HG03060 (cell line): ENCODE measurements around the gene CELF6.
"Not testable (repeated sequence)": the region's sequence is repeated elsewhere in the genome, so short reads cannot be mapped to it uniquely, and the experiment has no call there.

Experiments
- ATAC-seq: cut with Tn5 transposase; IDR thresholded peaks from one replicate; pipeline ENCODE4 v1.9.1; 2021; ENCODE audit warnings: low read depth, moderate number of reproducible peaks; ENCODE audit not compliant: unreplicated experiment

CELF6 gene

GRCh38 chr15:72318408-72318942 is 1.5 kb downstream of the CELF6 start:
- ATAC-seq: no peak

GRCh38 chr15:72315706-72316370 is 4.1 kb downstream of the CELF6 start:
- ATAC-seq: no peak

- no peak for ATAC-seq
Observed at GRCh38 chr15:72313881-72314280, 6.1 kb downstream of the CELF6 start.

DNA sequence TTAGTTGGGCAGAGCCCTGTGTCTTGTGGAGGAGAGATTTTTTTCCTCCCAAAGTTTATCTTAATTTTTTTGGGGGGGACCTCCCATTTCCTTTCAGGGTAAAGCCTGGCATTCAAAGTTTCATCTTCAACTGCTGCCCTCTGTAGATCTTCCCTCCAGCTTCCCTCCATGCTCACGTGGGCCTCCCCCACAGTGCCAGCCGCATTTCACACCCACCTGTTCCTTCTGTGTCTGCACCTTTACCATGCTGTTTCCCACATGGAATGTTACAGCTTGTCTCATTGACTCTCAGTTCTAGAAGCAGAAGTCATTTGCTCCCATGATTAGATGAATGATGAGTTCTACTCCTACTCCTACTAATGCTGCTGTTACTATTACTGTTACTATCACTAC is 6.5 kb downstream of the CELF6 start:
- ATAC-seq: no peak

- no peak for ATAC-seq
Observed at GRCh38 chr15:72312605-72313447, 7.1 kb downstream of the CELF6 start.

GRCh38 chr15:72307026-72307425 is 12.9 kb downstream of the CELF6 start:
- no peak for ATAC-seq

- no peak for ATAC-seq
Observed at GRCh38 chr15:72306211-72306785, 13.7 kb downstream of the CELF6 start.

DNA sequence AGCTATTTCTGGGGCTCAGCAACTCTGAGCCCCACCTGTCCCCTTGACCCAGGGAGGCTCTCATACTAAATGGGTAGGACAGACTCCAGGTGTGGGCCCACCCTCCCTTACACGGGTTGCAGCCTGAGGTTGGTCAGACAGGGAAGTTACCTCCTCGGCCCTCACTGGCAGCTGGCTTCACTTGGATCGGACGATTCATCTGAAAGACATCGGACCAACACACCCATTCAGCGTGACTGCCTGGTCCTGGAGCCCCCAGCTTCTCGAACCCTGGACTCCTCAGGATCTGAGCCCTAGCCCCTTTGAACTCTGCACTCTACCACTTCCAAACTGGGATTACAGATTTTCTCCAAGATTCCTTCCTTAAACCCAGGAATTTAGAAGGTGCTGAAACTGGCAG is 15.4 kb downstream of the CELF6 start:
- ATAC-seq: no peak

GRCh38 chr15:72302955-72303354 is 17.0 kb downstream of the CELF6 start:
- no peak for ATAC-seq

- no peak for ATAC-seq
Observed at GRCh38 chr15:72289597-72290325, 30.2 kb downstream of the CELF6 start.

GRCh38 chr15:72288796-72289596 is 31.0 kb downstream of the CELF6 start:
- ATAC-seq: no peak

DNA sequence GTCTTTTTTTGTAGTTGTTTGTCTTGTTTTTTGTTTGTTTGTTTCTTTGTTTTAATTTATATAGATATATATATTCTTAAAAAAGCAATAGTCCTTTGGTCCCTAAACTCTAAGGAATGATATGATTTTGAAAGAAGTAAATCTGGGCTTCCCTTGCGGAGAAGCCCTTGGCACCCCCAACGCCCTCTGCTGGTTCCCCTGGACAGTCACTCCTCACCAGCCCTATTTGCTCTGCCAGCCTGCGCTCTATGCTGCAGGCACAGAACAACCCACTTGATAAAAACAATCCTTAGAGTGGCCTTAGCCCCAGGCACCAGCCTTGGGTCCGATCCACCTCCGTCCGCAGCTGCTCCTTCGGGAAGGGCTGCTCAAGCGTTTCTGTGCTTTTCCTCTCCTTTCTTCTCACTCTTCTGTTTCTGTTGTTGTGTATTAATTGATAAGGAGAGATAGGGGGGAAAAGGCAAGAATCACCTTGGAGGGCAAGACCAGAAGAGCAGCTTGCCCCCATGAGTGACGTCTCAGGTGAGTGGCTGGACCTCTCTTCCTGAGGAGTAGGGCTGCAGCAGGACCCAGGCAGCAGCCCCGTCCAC is 33.9 kb downstream of the CELF6 start:
- ATAC-seq: no peak

GRCh38 chr15:72285402-72285801 is 34.6 kb downstream of the CELF6 start:
- ATAC-seq: no peak

DNA sequence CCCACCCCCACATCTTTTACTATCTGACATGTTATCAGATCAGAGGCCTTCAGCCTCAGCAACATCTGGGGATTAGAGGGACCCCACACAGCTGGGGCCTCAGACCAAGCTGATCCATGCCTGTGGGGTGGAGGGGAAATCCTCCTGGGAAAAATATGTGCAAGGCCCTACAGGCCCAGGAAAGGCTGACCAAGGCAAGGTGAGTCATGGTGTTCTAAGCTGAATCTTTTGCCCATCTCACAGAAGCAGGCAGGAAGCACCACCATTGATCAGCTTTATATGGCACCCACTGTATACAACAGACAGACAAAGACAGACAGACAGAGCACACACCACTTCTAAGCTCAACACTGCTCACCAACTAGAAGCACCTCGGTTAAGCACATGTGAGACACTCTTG is 35.2 kb downstream of the CELF6 start:
- no peak for ATAC-seq

DNA sequence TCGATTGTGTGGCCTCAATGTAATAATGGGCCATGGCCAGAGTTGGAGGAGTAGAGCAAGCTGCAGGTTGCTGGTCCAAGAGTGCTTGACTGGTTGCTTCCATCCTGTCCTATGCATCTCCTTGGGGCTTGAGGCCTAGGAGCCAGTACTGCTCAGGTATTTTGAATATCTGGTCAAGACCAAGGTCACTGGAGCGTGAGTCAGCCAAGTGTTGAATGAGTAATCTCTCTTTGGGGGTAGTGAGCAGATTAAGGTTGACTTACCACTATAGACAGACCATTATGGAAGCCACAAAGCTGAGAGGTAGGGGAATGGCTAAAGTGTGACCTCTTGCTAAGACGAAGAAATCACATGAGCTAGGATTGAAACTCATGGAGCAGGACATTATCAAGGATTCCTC is 38.2 kb downstream of the CELF6 start:
- ATAC-seq: no peak

DNA sequence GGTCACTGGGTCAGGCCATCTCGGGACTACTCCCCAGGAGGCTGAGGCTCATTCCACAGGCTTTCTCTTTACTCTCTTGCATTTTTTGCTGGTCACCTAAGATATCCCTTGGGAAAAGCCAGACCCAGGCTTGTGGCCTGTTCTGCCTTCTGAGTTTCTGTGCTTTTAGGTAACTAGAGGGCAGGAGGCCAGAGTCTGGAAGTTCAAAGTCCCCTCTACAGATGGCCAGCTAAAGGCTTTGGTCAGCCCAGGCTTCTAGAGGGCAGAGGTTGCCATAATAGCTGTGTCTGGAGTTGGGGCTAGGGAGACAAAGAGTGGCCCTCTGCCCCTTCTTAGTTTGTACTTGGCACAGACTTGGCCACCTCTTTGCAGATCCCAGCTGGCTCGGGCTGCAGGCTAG is 39.2 kb downstream of the CELF6 start:
- ATAC-seq: no peak

DNA sequence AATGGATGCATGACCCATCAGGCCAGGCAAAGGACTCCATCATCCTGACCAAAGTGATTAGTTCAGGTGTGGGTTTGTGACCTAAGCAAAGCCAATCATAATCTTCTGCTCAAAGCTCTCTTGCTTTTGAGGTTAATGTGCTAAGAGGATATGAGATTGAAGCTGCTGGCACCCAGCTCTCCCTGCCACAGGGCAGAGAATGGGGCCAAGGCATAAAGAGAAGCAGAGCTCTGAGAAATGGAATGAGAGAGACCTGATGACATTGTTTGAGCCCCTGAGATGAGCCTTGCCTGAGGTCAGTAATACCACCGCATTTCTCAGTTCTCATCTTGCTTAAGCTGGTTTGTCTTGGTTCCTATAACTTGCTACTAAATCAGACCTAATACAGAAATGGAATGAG is 41.2 kb downstream of the CELF6 start:
- no peak for ATAC-seq

DNA sequence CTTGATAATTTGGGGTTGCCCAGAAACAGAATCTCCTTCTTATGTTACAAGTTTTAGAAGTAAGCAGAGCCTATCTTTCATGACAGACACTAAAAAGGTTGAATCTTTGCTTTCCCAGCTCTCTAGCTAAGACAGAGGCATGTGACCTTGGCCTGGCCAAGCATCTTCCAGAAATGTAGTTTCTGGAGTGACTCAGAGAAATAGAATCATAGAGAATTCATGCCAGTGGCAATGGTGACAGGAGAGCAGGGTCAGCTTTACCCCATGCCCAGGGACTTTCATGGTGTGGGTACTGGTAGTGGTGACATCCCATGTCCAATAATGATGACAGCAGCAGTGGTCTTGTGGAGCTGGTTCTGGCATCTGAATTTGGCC is 43.6 kb downstream of the CELF6 start:
- ATAC-seq: no peak

DNA sequence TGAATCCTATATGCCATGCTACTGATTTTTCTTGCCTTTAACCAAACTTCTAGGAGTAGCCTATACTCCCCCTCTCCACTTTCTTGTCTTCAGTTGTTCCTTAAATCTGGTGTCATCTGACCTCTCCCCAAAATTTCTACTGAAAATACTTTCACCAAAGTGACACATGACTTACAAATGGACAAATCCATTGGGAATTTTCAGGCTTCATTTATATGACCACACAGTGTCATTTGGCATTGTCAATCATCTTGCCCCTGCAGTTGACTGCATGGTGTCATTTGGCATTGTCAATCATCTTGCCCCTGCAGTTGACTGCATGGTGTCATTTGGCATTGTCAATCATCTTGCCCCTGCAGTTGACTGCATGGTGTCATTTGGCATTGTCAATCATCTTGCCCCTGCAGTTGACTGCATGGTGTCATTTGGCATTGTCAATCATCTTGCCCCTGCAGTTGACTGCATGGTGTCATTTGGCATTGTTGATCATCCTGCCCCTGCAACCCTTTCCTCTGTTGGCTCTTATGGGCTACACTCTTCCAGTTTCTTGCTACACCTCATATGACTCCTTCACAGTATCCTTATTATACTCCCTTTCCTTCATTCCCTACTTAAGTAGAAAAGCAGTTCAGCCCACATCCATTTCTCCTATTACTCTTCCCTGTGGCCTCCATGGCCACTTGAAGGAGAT is 44.2 kb downstream of the CELF6 start:
- ATAC-seq: not testable (repeated sequence)
